Fibroblast of the conjunctiva (primary cell): Measurements from ENCODE around the gene RAB33B.
A peak's percentile ranks its signal among the peaks of the same experiment; 100 is the strongest.
"Not testable (repeated sequence)": the region's sequence is repeated elsewhere in the genome, so short reads cannot be mapped to it uniquely, and the experiment has no call there.

Experiments used
- DNase-seq: peaks from one replicate; pipeline ENCODE4 v3.0.0-alpha.2; 2010; ENCODE audit warnings: low read depth

The RAB33B gene

GRCh38 chr4:139454111-139455045, at the start of gene RAB33B:
Gene RAB33B, plus strand, starts transcription at chr4:139454121. Its CDS starts 75 bp downstream, at chr4:139454196.
- peak; percentile 80 for DNase-seq

- no peak for DNase-seq
Measured at GRCh38 chr4:139410312-139410711, 43.6 kb upstream of the RAB33B start.

GRCh38 chr4:139414671-139415210, 39.2 kb upstream of the RAB33B start:
- DNase-seq = not testable (repeated sequence)

- peak; percentile 36 for DNase-seq
Measured at GRCh38 chr4:139416073-139416673, 37.7 kb upstream of the RAB33B start.

GRCh38 chr4:139419388-139419914, 34.5 kb upstream of the RAB33B start:
- DNase-seq = peak; percentile 10

- no peak for DNase-seq
Measured at GRCh38 chr4:139420652-139421051, 33.3 kb upstream of the RAB33B start.

GRCh38 chr4:139436122-139436521, 17.8 kb upstream of the RAB33B start:
- DNase-seq = no peak

- DNase-seq = no peak
Measured at GRCh38 chr4:139438141-139438540, 15.8 kb upstream of the RAB33B start.

- DNase-seq = no peak
Measured at GRCh38 chr4:139441029-139441428, 12.9 kb upstream of the RAB33B start.

- DNase-seq = no peak
Measured at GRCh38 chr4:139443661-139444060, 10.3 kb upstream of the RAB33B start.

GRCh38 chr4:139444881-139445280, 9.0 kb upstream of the RAB33B start:
- DNase-seq = not testable (repeated sequence)

- not testable (repeated sequence) for DNase-seq
Measured at GRCh38 chr4:139447078-139447477, 6.8 kb upstream of the RAB33B start.

- DNase-seq = no peak
Measured at GRCh38 chr4:139450586-139450985, 3.3 kb upstream of the RAB33B start.

GRCh38 chr4:139451997-139452396, 1.9 kb upstream of the RAB33B start:
- DNase-seq = no peak

GRCh38 chr4:139453041-139453370, 915 bp upstream of the RAB33B start:
- no peak for DNase-seq

GRCh38 chr4:139453371-139454110, 380 bp upstream of the RAB33B start:
- peak; percentile 95 for DNase-seq

- DNase-seq = no peak
Measured at GRCh38 chr4:139455126-139455538, 1.2 kb downstream of the RAB33B start.

- DNase-seq = no peak
Measured at GRCh38 chr4:139457318-139457717, 3.4 kb downstream of the RAB33B start.

- DNase-seq = no peak
Measured at GRCh38 chr4:139458543-139458942, 4.6 kb downstream of the RAB33B start.

GRCh38 chr4:139458999-139459398, 5.1 kb downstream of the RAB33B start:
- DNase-seq = no peak

GRCh38 chr4:139460565-139460964, 6.6 kb downstream of the RAB33B start:
- no peak for DNase-seq

GRCh38 chr4:139461022-139461628, 7.2 kb downstream of the RAB33B start:
- DNase-seq = no peak
